ENCODE data around the gene DNAAF8.

Gene DNAAF8

DNA sequence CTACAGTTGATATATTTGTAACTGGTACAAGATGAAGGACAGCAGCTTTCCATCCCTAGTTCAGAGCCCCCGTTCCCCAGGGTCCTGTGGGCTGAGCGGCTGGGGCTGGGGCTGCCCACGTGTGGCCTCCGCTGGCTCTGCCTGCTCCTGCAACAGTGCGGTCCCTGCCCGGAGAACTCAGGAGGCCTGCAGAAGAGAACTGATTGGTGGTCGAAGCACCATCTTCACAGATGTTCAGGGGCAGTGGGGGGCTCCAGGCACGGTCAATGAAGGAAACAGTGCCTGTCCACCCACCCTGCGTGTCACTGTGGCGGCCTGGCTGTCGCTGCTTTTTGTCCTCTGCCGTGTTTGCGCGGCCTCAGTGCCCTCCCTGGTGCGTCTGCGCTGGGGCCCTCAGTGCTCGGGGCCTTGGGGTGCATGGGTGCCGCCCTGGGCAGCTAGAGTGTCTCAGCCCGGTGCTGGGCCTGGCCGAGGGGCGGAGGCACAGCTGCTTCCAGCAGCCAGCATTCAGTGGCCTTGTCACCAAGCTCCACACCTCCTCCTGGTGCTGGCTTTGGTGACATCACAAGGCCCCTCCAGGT lies 45.2 kb upstream of the DNAAF8 start:
- TF ChIP-seq SIN3A (IDR thresholded peaks at IDR 0.05; ENCODE audit: borderline replicate concordance, insufficient read depth, low read length) (no peak), POLR2AphosphoS5 (IDR thresholded peaks at IDR 0.05; ENCODE audit: low read depth, low read length) (no peak), TAF1 (IDR thresholded peaks at IDR 0.05; ENCODE audit: borderline replicate concordance, insufficient read depth, low read length) (no peak), FOXP2 (optimal IDR thresholded peaks at IDR 0.05; ENCODE audit: borderline replicate concordance, extremely low read depth, extremely low read length, insufficient read depth) (no peak)
- TF ChIP-seq, protein P1, sequence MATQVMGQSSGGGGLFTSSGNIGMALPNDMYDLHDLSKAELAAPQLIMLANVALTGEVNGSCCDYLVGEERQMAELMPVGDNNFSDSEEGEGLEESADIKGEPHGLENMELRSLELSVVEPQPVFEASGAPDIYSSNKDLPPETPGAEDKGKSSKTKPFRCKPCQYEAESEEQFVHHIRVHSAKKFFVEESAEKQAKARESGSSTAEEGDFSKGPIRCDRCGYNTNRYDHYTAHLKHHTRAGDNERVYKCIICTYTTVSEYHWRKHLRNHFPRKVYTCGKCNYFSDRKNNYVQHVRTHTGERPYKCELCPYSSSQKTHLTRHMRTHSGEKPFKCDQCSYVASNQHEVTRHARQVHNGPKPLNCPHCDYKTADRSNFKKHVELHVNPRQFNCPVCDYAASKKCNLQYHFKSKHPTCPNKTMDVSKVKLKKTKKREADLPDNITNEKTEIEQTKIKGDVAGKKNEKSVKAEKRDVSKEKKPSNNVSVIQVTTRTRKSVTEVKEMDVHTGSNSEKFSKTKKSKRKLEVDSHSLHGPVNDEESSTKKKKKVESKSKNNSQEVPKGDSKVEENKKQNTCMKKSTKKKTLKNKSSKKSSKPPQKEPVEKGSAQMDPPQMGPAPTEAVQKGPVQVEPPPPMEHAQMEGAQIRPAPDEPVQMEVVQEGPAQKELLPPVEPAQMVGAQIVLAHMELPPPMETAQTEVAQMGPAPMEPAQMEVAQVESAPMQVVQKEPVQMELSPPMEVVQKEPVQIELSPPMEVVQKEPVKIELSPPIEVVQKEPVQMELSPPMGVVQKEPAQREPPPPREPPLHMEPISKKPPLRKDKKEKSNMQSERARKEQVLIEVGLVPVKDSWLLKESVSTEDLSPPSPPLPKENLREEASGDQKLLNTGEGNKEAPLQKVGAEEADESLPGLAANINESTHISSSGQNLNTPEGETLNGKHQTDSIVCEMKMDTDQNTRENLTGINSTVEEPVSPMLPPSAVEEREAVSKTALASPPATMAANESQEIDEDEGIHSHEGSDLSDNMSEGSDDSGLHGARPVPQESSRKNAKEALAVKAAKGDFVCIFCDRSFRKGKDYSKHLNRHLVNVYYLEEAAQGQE (IDR thresholded peaks at IDR 0.05; ENCODE audit: insufficient read depth in 1 of 2, low read depth in 2 of 2, low read length in 2 of 2): no peak

DNA sequence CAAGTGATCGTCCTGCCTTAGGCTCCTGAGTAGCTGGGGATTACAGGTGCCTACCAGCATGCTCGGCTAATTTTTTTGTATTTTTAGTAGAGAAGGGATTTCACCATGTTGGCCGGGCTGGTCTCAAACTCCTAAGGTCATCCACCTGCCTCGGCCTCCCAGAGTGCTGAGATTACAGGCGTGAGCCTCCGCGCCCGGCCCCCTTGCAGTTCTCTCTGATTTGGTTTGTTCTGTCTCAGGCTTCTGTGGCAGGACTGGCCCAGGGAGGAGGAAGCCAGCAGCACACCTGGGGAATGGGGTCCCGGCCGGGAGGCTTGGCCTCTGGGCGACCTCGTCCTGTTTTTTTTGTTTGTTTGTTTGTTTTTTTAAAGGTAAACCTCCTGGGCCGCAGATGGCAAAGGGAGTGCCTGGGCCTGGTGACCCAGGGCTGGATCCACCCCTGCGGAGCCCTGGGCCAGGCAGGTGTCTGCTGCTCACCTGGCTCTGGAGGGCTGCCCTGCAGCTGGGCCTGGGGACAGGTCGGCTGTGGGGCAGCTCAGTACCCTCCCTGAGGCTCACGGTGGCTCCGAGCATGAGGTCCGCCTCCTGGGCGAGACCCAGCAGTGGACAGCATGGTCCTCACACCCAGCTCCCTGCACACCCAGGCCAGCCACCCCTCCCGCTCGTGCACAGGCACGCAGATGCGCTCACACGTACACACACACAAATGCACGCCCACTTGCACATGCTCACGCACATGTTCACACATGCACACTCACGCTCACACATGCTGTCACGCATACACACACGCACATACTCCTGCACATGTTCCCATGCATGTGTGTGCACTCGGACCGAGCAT lies 44.3 kb upstream of the DNAAF8 start:
- TF ChIP-seq POLR2AphosphoS5 (IDR thresholded peaks at IDR 0.05; ENCODE audit: low read depth, low read length) (no peak), TAF1 (IDR thresholded peaks at IDR 0.05; ENCODE audit: borderline replicate concordance, insufficient read depth, low read length) (no peak), FOXP2 (optimal IDR thresholded peaks at IDR 0.05; ENCODE audit: borderline replicate concordance, extremely low read depth, extremely low read length, insufficient read depth) (no peak), SIN3A (IDR thresholded peaks at IDR 0.05; ENCODE audit: borderline replicate concordance, insufficient read depth, low read length) (no peak)
- TF ChIP-seq, protein P1 (IDR thresholded peaks at IDR 0.05; ENCODE audit: insufficient read depth in 1 of 2, low read depth in 2 of 2, low read length in 2 of 2): no peak

DNA sequence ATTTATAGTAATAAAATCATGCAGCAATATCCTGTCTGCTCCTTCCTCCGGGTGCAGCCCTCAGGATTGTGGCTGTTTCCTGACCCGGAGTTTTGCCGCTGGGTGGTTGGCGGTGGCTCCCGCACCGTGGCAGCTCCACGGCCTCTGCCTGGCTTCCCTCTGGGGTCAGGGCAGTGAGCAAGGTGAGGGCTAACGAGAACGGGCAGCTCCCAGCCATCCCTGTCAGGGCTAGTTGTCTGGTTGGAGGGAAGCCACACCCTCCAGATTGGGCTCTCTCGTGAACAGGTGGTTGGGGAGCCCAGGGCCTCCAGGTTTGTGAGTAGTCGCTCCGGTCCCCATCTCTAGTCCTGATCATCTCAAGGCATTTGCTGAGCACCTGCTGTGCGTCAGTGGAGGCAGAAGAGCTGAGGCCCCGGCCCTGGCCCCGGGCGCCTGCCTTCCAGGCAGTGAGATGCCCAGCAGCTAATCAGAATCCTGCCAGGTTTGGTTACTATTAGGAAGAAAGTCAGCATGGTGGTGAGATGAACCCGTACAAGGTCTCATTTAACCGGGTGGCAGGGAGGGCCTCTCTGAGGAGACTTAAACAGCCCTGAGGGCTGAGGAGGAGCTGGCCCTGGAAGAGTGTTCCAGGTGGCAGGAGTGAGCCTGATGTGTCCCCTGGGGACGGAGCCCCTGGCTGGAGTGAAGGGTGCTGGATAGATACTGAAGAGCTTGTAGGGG lies 43.2 kb upstream of the DNAAF8 start:
- TF ChIP-seq POLR2AphosphoS5 (IDR thresholded peaks at IDR 0.05; ENCODE audit: low read depth, low read length): 0 out of 2 replicates have a peak, but pooled peaks have one; percentile 14
- TF ChIP-seq SIN3A (IDR thresholded peaks at IDR 0.05; ENCODE audit: borderline replicate concordance, insufficient read depth, low read length): no peak

DNA sequence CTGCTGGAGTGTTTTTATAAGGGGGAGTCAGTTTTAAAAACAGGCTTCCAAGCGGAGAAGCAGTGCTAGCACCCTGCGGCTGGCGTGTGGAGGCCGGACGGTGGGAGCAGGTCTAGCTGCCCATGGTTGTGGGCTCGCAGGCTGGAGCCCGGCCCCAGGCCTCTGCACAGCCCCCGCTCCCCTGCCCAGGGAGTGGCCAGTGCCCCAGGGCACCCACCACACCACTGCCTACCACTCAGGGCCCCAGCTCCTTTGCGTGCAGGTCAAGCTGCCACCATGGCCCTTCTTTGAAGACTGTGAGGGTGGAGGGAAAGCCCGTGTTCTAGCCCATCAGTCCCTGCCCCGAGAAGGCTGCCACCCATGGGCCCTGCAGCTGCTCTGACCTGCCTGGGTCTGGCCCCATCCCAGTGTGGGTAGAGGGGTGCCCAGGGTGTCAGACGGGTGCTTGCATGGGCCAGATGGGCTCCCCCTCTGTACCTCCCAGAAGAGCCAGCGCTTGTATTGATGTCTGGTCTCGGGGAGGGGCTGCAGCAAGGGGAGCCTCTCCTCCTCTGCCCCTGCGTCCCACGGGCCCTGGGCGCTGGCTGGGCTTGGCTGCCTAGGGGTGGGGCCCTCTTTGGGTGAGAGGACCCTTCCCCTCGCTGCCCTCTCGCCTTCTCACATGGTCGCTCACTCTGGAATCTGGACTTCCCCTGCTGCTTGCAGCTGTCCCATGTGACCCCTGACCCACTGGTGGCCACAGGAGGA lies 42.5 kb upstream of the DNAAF8 start:
- TF ChIP-seq, protein P1 (IDR thresholded peaks at IDR 0.05; ENCODE audit: insufficient read depth in 1 of 2, low read depth in 2 of 2, low read length in 2 of 2): no peak
- TF ChIP-seq TAF1 (IDR thresholded peaks at IDR 0.05; ENCODE audit: borderline replicate concordance, insufficient read depth, low read length): no peak
